Fibroblast of mammary gland (primary cell): ENCODE results near the gene CCDC32.

Experiments
- DNase-seq: peaks from one replicate; pipeline ENCODE4 v3.0.0-alpha.2; 2010; ENCODE audit warnings: low read depth
- H3K4me3 ChIP-seq: 2 replicates; pipeline ENCODE4 v1.5.1; 2011; ENCODE audit warnings: low read depth, mild to moderate bottlenecking, low read length, moderate library complexity; ENCODE audit not compliant: control insufficient read depth
- CTCF ChIP-seq: conservative IDR thresholded peaks from 2 replicates; pipeline ENCODE4 v1.5.1; 2011; ENCODE audit warnings: low read depth, low read length, inconsistent platforms; ENCODE audit not compliant: control insufficient read depth, insufficient read depth

The CCDC32 gene

GRCh38 chr15:40528801-40529200 lies 36.0 kb downstream of the CCDC32 start:
- no peak for TF ChIP-seq CTCF
- no peak overlapping the region for H3K4me3 ChIP-seq
- DNase-seq: no peak

- no peak for DNase-seq
- TF ChIP-seq CTCF: no peak
- no peak overlapping the region for H3K4me3 ChIP-seq
Observed at GRCh38 chr15:40525855-40526254, 39.0 kb downstream of the CCDC32 start.

GRCh38 chr15:40523611-40524010 lies 41.2 kb downstream of the CCDC32 start:
- TF ChIP-seq CTCF: no peak

GRCh38 chr15:40516322-40516721 lies 48.5 kb downstream of the CCDC32 start:
- TF ChIP-seq CTCF: no peak
- DNase-seq: no peak
- no peak overlapping the region for H3K4me3 ChIP-seq

More at GRCh38 chr15:40523611-40524010, 41.2 kb downstream of the CCDC32 start:
- no peak overlapping the region for H3K4me3 ChIP-seq
- no peak for DNase-seq

GRCh38 chr15:40513609-40514008 lies 51.2 kb downstream of the CCDC32 start:
- DNase-seq: no peak
- TF ChIP-seq CTCF: no peak
- H3K4me3 ChIP-seq: no peak overlapping the region

GRCh38 chr15:40512440-40512839 lies 52.4 kb downstream of the CCDC32 start:
- TF ChIP-seq CTCF: no peak

More at GRCh38 chr15:40512440-40512839, 52.4 kb downstream of the CCDC32 start:
- no peak for DNase-seq
- H3K4me3 ChIP-seq: no peak overlapping the region
